HG02938 (cell line): ENCODE measurements around the gene FGF1.
"Not testable (repeated sequence)": the region's sequence is repeated elsewhere in the genome, so short reads cannot be mapped to it uniquely, and the experiment has no call there.

Source experiments
- ATAC-seq: cut with Tn5 transposase; IDR thresholded peaks from one replicate; pipeline ENCODE4 v1.9.1; 2021; ENCODE audit warnings: mild to moderate bottlenecking, moderate library complexity; ENCODE audit not compliant: unreplicated experiment

FGF1 gene

GRCh38 chr5:142671266-142671665 lies 14.6 kb downstream of the FGF1 start:
- no peak for ATAC-seq

- ATAC-seq, result no peak
Observed at GRCh38 chr5:142670804-142671203, 15.1 kb downstream of the FGF1 start.

GRCh38 chr5:142669477-142669876 lies 16.4 kb downstream of the FGF1 start:
- ATAC-seq, result no peak

GRCh38 chr5:142668336-142668735 lies 17.6 kb downstream of the FGF1 start:
- ATAC-seq, result no peak

GRCh38 chr5:142667831-142668230 lies 18.1 kb downstream of the FGF1 start:
- no peak for ATAC-seq

DNA sequence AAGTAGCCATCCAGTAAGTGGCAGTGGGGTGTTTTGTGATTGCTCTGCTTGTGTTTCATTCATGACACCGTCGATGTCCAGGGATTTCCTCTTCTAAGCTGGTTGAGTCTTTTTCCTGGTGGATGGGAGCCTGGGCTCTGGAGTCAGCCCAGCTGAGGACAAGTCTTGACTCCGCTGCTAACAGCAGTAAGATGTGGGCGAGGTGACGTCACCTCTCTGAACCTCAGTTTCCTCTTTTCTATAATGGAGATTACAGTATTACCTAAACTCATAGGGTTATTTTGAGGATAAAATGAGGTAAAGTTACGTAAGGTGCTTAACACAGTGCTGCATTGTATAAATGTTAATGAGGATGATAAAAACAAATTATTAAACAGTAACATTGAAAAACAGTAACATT lies 21.3 kb downstream of the FGF1 start:
- ATAC-seq, result no peak

DNA sequence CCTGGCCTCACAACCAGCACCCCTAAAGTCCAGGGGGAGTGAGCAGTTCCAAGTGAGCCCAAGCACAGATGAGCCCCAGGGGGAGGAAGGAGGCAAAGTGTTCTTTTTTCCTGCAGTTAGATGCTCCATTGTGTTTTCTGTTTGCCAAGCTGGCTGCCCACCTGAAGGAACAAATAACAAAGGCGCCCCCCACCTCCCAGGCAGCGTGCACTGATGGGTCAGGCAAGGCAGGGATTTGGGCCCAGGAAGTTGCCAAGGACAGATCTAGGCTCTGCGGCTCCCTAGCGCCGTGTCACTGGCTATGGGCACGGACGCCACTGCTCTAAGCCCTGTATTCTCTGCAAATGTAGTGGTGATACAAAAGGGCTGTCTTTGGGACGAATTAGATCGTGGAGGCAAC lies 21.8 kb downstream of the FGF1 start:
- ATAC-seq, result no peak

DNA sequence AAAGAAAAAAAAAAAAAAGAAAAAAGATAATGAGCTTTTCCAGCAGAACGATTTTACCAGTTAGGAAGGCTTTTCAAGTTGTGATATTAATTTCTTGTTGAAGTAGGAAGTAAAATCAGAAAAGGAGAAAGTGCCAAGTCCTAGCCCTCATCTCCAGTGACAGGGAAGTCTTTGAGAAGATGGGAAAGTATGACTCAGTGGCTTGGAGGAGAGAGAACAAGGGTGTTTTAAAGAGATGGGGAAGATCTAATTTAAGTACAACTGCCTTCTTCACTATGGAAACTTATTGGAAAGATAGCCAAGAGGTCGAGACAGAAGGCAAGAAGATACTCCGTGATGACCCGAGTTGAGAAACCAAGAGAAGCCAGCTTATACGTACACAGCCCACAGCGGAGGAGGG lies 22.6 kb downstream of the FGF1 start:
- ATAC-seq, result no peak

- ATAC-seq, result no peak
Observed at GRCh38 chr5:142661957-142662356, 23.9 kb downstream of the FGF1 start.

GRCh38 chr5:142661143-142661542 lies 24.7 kb downstream of the FGF1 start:
- ATAC-seq, result no peak

DNA sequence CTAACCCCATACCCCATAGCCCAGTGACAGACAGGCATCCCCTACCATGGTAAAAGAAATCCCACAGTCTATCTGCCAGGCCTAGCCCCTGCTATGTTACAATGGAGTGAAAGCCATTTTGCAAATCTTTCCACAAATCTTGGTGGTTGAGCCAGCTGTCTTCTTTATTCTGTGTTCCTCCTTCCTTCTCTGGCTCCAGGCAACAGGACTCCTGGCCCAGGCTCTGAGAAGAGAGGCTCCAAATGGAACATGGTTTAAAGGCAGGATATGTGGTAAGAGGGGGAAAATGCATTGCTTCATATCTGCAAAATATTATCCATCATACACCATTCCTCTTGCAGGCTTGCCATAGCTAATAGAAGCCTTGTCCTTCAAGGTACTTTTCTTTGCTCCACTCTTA lies 25.2 kb downstream of the FGF1 start:
- ATAC-seq, result no peak

GRCh38 chr5:142660196-142660595 lies 25.7 kb downstream of the FGF1 start:
- ATAC-seq, result no peak

DNA sequence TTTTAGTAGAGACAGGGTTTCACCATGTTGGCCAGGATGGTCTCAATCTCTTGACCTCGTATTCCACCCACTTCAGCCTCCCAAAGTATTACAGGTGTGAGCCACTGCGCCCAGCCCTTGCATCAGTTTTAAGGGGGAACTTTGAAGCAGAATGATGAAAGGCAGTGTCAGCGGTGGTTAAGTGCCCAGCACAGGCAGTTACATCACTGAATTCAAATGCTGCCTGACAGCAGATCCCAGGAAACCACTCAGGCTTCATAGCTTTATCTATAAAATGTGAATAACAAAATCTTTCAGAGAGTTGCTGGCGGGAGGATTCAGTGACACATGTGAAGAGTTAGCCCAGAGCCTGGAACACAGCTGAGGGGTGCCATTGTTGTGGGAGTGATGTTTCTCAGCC lies 26.5 kb downstream of the FGF1 start:
- no peak for ATAC-seq

DNA sequence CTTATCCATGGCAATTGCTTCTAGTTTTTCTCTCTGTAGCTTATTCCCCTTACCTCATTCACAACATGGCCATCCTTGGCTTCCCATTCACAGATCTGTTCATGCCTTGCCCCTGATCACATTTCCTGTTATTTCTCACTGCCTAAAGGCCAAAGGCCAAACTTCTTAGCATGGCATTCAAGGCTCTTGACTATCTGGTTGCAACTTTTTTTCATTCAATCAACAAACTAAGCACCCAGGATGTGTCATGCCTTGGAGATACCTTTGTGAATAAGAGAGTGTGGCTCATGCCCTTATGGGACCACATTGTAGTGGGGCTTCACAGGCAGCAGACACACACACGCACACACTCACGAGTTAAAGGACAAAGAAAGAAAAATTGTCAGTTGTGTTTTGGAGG lies 27.6 kb downstream of the FGF1 start:
- no peak for ATAC-seq

DNA sequence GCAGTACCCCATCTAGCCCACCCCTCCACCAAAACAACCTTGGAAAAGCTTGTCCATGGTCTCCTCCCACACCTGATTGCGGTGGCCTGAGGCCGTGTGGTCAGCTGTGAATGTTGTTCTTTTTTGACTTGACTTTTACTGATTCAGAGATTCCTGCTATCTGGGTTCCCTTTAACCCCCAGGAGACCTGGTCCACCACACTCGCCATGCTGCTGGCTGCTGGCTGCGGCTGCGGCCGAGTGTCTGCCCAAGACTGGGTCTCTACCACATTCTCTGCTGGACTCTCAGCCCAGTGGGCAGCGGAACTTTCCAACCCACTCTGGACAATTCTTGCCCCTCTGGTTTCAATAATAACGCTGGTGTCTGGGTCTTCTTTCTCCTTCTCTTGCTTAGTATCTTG lies 28.4 kb downstream of the FGF1 start:
- no peak for ATAC-seq

DNA sequence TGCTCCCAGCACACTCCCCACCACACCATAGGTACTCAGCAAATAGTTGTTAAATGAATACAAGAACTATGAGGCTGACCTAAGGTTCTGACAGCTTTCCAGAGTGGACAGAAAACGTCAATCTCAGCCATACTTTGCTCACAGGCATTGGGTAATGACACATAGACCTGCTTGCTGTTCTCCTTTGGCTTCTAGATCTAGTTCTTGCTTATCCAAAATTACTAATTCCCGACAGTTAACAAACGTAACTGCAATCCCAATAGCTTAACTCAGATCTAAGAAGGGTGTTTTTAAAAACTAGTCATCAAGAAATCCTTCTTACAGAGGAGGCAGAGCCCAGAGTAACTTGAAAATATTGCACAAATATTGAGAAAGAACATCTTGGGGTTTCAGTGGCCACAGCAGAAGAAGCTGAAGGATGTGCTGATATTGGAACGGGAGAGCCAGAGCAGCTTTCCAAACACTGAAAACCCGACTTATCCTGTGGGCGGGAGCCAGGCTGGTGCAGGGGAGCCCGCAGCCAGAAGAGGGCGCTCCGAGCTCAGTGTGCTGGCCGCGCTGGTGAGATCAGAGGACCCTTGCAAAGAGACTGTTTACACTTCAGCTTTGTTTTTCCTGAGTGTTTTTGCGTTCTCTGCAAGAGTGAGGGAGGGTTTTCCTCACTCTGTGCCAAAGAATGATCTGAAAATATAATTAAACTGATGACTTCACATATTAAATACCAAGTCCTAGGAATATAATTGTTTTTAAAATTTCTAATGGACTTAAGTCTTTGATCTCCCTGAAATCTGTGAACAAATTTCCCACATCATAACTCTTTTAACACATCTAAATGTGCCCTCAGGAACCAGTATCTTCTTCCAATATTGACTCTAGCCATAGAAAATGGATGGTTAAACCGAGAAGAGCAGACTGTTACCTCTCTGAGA lies 30.3 kb downstream of the FGF1 start:
- peak; percentile 52 for ATAC-seq

GRCh38 chr5:142654578-142655058 lies 31.3 kb downstream of the FGF1 start:
- no peak for ATAC-seq

DNA sequence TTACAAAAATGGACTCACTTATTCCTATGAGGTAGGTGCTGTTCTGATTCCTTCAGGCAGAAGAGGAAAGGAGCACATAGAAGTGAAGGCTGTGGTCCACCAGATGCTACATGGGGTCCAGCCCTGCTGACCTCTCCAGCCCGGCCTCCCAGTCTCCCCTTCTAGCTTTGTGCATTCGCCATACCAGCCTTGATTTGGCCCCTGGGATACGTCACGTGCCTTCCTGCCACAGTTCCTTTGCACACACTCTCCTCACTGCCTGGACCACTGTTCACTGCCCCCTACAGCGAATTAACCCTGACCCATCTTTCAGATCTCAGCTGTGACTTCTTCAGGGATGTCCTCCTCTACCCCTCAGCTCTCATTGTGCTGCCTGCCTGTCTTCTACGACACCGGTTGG lies 32.6 kb downstream of the FGF1 start:
- no peak for ATAC-seq

GRCh38 chr5:142652563-142652962 lies 33.3 kb downstream of the FGF1 start:
- no peak for ATAC-seq

GRCh38 chr5:142650881-142651280 lies 35.0 kb downstream of the FGF1 start:
- ATAC-seq, result no peak

- no peak for ATAC-seq
Observed at GRCh38 chr5:142650060-142650459, 35.8 kb downstream of the FGF1 start.

- not testable (repeated sequence) for ATAC-seq
Observed at GRCh38 chr5:142648108-142648507, 37.8 kb downstream of the FGF1 start.

- ATAC-seq, result no peak
Observed at GRCh38 chr5:142645456-142645855, 40.4 kb downstream of the FGF1 start.
